HUDEP-2 (cell line): Measurements from ENCODE around the gene FGF19.

Source experiments
- DNase-seq, 76 experiments: peaks; one replicate each; lab custom pipeline; 2025; ENCODE audit not compliant: unreplicated experiment in 76 of 76; lab: John Stamatoyannopoulos, UW

FGF19 gene, protein sequence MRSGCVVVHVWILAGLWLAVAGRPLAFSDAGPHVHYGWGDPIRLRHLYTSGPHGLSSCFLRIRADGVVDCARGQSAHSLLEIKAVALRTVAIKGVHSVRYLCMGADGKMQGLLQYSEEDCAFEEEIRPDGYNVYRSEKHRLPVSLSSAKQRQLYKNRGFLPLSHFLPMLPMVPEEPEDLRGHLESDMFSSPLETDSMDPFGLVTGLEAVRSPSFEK

DNA sequence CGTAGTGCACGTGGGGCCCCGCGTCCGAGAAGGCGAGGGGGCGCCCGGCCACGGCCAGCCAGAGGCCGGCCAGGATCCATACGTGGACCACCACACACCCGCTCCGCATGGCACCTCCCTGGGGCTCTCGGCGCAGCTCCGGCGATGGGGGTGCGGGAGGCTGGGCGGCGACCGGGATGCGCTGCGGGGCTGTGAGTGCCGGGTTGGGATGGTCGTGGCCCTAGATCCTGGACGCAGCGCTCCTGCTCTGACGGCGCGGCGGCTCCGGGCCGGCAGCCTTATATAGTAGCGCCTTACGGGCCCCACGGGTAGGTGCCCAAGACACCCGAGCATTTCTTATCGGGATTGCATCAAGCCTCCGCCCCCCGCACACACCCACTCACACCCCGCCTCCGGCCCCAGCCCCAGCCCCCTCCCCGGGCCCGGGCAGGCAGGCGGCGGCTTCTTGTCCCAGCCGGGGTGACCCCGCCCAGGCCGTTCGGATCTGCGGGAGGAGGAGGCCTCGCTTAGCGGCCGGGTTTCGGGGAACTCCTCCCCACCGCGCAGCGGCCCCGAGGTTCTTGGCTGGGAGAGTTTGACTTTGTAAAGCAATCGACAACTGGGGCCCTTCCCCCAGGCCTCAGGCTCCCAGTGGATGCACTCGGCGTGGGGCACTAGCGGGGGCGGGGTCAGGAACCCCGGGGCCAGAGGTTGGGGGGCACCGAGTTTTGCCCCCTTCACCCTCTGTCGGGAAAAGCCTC is at the start of gene FGF19:
Gene FGF19 (minus strand): TSS at position 255 of the 740 bp plus-strand sequence. CDS start 146 bp downstream, at position 109.
- DNase-seq = peak in 23 of 76 experiments; percentile 3 to 45 (median 19)

DNA sequence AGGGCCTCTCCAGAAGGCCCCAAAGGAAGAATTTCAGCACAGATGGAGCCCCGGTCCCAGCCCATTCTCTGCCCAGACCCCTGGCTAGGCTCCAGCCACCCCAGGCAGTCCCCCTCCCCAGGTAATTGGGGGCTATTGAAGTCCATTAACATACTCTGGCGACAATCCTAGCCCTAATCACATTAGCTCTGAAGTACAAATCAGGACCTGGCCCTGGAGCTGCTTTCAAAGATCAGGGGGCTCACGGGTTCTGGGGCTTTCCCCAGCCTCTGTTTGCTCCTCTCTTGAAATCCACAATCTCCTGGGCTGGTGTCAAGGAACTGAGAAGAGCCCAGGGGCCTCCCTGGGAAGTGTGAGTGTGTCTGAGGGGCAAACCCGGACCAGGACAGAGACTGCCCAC is 49.1 kb upstream of the FGF19 start:
- no peak for DNase-seq

- DNase-seq = no peak
Measured at GRCh38 chr11:69750875-69751597, 47.2 kb upstream of the FGF19 start.

DNA sequence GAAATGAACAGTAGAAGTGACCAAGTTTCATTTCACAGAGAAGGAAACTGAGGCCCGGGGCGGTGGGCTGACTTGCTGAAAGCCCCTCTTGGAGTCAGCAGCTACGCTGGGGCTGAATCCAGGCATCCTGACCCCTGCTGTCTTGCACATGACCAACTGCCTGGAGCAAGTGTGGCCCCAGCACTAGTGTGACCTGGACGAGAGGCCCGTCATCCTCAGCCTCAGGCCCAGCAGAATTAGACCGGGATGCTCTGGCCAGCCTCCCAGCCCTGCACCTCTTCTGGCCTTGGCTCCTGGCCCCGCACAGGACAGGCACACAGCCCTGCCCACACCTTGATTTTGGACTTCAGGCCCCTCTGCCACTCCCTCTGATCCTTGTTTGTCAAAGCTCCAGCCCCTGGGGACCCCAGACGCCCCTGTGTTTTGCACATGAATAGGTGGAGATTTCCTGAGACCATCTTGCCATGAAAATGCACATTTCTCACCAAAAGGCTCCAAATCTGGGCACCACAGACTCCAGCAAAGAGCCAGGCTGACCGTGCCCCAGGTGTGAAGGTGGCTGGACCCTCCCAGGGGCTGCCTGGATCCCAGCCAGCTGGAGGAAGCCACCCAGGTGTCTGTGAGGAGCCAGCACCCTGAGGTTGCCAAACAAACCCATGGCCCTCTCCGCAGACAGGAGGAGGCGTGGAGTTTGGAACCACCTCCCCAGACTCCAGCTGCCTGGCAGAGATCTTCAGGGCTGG is 46.5 kb upstream of the FGF19 start:
- DNase-seq = no peak

DNA sequence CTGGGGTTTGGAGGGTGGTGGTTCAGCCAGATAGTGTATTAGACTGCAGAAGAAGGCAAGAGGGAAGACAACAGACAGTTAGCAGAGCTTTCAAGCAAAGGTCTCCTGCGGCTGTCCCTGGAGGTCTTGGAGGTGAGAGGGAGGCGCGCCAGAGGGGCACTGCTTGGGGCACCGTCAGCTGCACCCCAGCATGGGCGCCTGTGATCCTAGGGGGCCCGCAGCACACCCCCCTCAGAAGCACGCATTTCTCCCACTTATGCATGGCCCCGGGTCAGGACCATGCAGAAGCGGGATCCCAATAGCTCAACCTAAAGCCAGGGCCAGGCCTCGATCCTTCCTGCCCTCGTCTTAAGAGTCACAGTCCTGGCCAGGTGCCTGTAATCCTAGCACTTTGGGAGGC is 44.8 kb upstream of the FGF19 start:
- DNase-seq = no peak

DNA sequence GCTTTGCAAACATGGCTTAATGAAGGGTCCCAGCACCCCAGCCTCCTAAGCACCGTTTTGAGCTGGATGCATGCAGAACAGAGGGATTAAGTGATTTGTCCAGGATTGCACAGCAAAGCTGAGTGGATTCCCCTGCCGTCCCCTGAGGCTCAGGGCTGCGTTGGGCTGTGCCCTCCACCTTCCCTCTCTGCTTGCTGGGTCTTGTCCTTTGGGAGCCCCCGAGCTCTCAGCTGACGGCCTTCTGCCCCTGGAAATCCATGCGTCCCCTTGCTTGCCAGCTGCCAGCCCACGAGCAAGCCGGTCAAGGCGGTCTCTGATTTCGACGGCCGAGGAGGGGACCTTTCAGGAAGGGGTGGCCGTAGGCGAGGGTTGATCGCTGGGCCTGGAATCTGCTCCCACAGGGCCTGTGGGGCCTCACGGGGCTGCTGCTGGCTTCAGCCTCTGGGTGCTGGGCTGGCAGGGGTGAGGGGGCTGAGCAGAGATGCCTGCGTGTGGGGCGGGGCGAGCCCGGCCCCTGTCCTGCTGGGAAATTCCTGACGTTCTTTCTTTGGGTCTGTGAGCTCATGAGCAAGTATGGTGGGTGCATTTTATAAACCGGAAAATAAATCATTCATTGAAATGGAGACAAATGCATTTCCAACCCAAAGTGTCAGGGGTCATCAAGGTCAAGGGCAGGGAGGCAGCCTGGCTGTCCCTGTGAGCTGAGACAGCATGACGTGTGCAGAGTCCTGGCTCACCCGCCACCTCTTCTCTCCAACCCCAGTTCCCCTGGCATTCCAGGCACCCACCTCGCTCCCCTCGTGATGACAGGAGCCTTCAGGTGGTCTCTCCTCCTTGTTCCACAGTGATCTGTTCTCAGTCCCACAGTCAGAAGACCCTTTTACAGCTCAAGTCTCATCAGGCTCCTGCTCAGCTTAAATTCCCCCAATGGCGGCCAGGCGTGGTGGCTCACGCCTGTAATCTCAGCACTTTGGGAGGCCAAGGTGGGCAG is 43.2 kb upstream of the FGF19 start:
- DNase-seq = no peak

- no peak for DNase-seq
Measured at GRCh38 chr11:69746140-69746539, 42.3 kb upstream of the FGF19 start.

DNA sequence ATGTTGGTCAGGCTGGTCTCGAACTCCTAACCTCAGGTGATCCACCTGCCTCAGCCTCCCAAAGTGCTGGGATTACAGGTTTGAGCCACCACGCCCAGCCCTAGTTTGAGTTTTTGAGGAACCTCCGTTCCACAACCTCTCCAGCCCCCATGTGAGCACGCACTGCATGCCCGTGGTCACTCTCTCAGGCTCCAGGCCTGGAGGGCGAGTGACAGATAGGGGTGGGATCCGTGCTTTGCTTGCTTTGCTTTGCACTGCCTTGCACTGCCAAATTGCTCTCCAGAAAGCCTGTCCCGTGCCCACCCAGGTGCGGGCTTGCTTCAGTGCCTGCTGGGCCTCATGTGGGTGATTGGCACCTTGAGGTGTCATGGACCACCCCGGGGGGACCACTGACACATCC is 41.4 kb upstream of the FGF19 start:
- no peak for DNase-seq

- no peak for DNase-seq
Measured at GRCh38 chr11:69744435-69744834, 40.6 kb upstream of the FGF19 start.

DNA sequence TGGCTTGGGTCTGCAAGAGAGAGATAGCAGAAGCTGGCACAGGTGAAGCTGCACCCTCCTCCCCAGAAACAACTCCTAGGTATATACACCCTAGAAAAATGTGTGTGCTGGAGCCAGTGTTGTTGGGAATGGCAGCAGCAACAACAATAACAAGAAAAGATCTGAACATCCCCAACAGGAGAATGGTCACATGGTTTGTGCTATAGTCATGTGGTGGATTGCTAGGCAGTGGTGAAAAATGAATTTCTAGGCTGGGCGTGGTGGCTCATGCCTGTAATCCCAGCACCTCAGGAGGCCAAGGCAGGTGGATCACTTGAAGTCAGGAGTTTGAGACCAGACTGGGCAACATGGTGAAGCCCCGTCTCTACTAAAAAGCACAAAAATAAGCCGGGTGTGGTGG is 31.0 kb upstream of the FGF19 start:
- no peak for DNase-seq

GRCh38 chr11:69734367-69734766 is 30.5 kb upstream of the FGF19 start:
- DNase-seq = no peak

DNA sequence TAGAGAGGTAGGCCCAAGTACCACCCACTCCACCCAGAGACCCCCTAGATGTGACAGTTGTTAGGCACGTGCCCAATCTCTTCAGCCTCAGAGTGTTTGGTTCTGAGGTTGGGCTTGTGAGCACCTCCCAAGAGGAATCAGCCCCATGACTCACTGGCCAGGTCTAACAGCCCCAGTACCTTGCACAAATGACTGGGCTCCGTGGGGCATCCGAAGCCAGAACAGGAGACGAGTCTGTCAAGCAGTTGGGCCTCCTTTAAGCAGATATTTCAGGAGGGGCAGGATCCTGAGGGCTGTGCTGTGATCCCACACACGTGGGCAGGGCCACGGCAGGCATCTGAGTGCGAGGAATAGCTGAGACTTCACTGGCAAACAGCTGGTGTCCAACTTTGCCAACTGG is 29.1 kb upstream of the FGF19 start:
- DNase-seq = no peak

GRCh38 chr11:69731110-69731509 is 27.3 kb upstream of the FGF19 start:
- no peak for DNase-seq

GRCh38 chr11:69730500-69730899 is 26.7 kb upstream of the FGF19 start:
- DNase-seq = no peak

- DNase-seq = no peak
Measured at GRCh38 chr11:69729252-69729651, 25.4 kb upstream of the FGF19 start.

DNA sequence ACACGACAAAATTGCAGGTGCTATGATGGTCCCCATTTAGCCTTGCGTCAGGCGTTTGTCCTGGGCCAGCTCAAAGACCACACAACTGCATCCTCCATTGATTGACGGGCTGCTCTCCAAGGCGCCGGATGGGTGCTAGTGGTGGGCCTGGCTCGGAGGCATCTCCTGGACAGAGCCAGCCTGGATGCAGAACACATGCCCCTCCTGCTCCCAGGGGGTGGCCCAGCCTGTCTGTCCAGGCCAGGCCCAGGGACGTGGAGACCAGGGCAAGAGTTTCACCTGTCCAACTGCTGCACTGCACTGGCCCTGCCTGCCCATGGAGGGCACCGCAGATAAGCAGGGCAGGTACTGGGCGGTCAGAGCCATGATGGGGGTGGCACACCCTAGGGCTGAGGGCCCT is 23.4 kb upstream of the FGF19 start:
- no peak for DNase-seq

GRCh38 chr11:69726481-69726880 is 22.7 kb upstream of the FGF19 start:
- DNase-seq = no peak

DNA sequence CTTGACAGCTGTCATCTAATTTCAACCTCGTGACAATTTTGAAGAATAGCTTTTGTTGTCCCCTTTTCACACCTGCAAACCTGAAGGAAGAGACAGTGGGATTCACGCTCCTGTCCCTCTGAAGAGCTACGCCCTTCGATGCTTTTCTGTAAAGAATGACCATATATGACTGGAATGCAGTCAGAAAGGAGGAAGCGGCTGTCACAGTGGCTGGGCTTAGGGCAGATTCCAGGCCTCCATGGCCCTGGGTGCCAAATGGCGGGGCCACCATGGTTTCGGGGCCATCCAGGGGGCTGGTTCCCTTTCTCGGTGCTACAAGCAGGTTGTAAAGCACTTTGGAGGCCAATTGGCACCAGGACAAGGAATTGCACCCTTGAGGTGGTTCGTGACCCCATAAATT is 22.2 kb upstream of the FGF19 start:
- DNase-seq = no peak

- DNase-seq = peak in 2 of 76 experiments; percentile 1
Measured at GRCh38 chr11:69721745-69722144, 17.9 kb upstream of the FGF19 start.

DNA sequence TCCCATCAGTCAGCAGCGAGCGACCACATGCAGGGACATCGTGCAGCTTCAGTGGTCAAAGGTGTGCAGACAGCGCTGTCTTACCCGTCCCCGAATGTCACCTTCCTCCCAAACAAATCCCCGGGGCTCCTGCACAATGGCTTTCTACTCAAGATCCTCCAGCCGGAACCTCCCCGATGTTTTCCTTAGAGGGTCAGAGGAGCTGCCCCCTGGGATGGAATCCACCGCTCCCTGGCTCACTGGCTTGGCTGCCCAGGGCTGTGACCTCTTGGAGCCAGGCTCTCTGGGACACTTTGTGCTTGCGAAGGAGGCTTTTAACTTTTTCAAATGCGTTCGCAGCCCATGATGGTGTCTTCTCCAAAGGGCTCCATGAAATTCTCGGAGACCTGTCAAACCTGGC is 17.3 kb upstream of the FGF19 start:
- DNase-seq = no peak
